Hepatocyte (in vitro differentiated cells): ENCODE data around the gene PHF20. TPM values are rescaled to one million over a fixed set of nuclear protein-coding genes. Genes with fewer than 3 reads are reported as not detected.
"Not testable (repeated sequence)": the region's sequence is repeated elsewhere in the genome, so short reads cannot be mapped to it uniquely, and the experiment has no call there.

Source experiments
- DNase-seq: peaks from one replicate; pipeline ENCODE4 v3.0.0-alpha.2; 2016; ENCODE audit warnings: low spot score
- H2AFZ ChIP-seq: fragments of 200-600 bp; sonication (generic); 2 replicates; pipeline ENCODE4 v1.6.0; 2016; ENCODE audit warnings: antibody characterized with exemption, mild to moderate bottlenecking
- H3K27ac ChIP-seq: fragments of 200-600 bp; sonication (generic); 2 replicates; pipeline ENCODE4 v1.5.1; 2016; ENCODE audit warnings: mild to moderate bottlenecking
- H3K27me3 ChIP-seq: fragments of 200-600 bp; sonication (generic); 2 replicates; pipeline ENCODE4 v1.6.1; 2016
- H3K36me3 ChIP-seq: fragments of 200-600 bp; sonication (generic); replicated peaks from 2 replicates; pipeline ENCODE4 v1.5.1; 2016; ENCODE audit warnings: low read depth; ENCODE audit not compliant: insufficient read depth
- H3K4me1 ChIP-seq: fragments of 200-600 bp; sonication (generic); 2 replicates; pipeline ENCODE4 v1.5.1; 2016; ENCODE audit warnings: mild to moderate bottlenecking, moderate library complexity; ENCODE audit not compliant: insufficient read depth
- H3K4me2 ChIP-seq: fragments of 200-600 bp; sonication (generic); 2 replicates; pipeline ENCODE4 v1.6.0; 2016
- H3K4me3 ChIP-seq: fragments of 200-600 bp; sonication (generic); 2 replicates; pipeline ENCODE4 v1.5.1; 2016; ENCODE audit warnings: mild to moderate bottlenecking
- H3K79me2 ChIP-seq: fragments of 200-600 bp; sonication (generic); 2 replicates; pipeline ENCODE4 v1.6.0; 2017; ENCODE audit warnings: mild to moderate bottlenecking
- H3K9me2 ChIP-seq: fragments of 200-600 bp; sonication (generic); replicated peaks from 2 replicates; pipeline ENCODE4 v1.6.0; 2017; ENCODE audit warnings: mild to moderate bottlenecking; ENCODE audit not compliant: insufficient read depth
- H3K9me3 ChIP-seq: fragments of 200-600 bp; sonication (generic); 2 replicates; pipeline ENCODE4 v1.5.1; 2016; ENCODE audit warnings: low read depth, mild to moderate bottlenecking
- H4K20me1 ChIP-seq: fragments of 200-600 bp; sonication (generic); 2 replicates; pipeline ENCODE4 v1.6.0; 2016; ENCODE audit warnings: mild to moderate bottlenecking; ENCODE audit not compliant: insufficient read depth, poor library complexity, severe bottlenecking
- CTCF ChIP-seq: fragments of 200-600 bp; sonication (generic); IDR thresholded peaks from 2 replicates; pipeline ENCODE4 v1.5.1; 2016; ENCODE audit warnings: antibody characterized with exemption, mild to moderate bottlenecking; ENCODE audit not compliant: poor library complexity
- EZH2 ChIP-seq: fragments of 200-600 bp; sonication (generic); IDR thresholded peaks from 2 replicates; pipeline ENCODE4 v1.6.1; 2016; ENCODE audit warnings: antibody characterized with exemption, mild to moderate bottlenecking, borderline replicate concordance
- EZH2phosphoT487 ChIP-seq: fragments of 200-600 bp; sonication (generic); IDR thresholded peaks from one replicate; pipeline ENCODE4 v1.6.1; 2018; ENCODE audit warnings: antibody characterized with exemption, mild to moderate bottlenecking, low read depth, moderate library complexity; ENCODE audit not compliant: unreplicated experiment, severe bottlenecking
- WGBS: methylation state at CpG from one replicate; pipeline ENCODE4 v1.1.6; 2016; ENCODE audit warnings: low lambda C conversion rate; ENCODE audit errors: missing lambda C conversion rate; 5-methylcytosine and 5-hydroxymethylcytosine counted together
- polyA plus RNA-seq: library from polyadenylated mRNA; unstranded; fragments of >200 nt; fragmentation: Nextera tagmentation; extraction: Ambion mirVana; gene quantifications from 2 replicates; pipeline ENCODE4 v1.2.1, GENCODE V29; 2016
- total RNA-seq: library from RNA; depleted of rRNA; stranded (reverse); fragments of >200 nt; gene quantifications from 2 replicates; pipeline ENCODE4 v1.2.3, GENCODE V29; 2014

PHF20 gene
- total and polyA plus RNA-seq, 2 experiments from 2014 or later, result 24.0 to 24.2 TPM

- H3K27me3 ChIP-seq, result no peaks in the 10 kb centered on the region
- no peak overlapping the region for H3K27ac ChIP-seq
- no peak for TF ChIP-seq CTCF
- TF ChIP-seq EZH2, result no peak
- H3K36me3 ChIP-seq, result no peaks in the 10 kb centered on the region
- H2AFZ ChIP-seq, result no peak overlapping the region
- no peak for DNase-seq
- WGBS, result 75% methylated on average over 4 of the region's 4 CpGs
- no peaks in the 10 kb centered on the region for H3K9me3 ChIP-seq
- no peaks in the 10 kb centered on the region for H3K9me2 ChIP-seq
- H4K20me1 ChIP-seq, result no peaks in the 10 kb centered on the region
- no peak overlapping the region for H3K4me2 ChIP-seq
- no peaks in the 10 kb centered on the region for H3K4me1 ChIP-seq
- H3K4me3 ChIP-seq, result no peak overlapping the region
- no peaks in the 10 kb centered on the region for H3K79me2 ChIP-seq
These were observed 14.6 kb upstream of the PHF20 start for GRCh38 chr20:35757098-35757705.

- not testable (repeated sequence) for H3K27ac ChIP-seq, H3K79me2 ChIP-seq, H3K36me3 ChIP-seq, H3K27me3 ChIP-seq, H3K9me2 ChIP-seq, DNase-seq, H4K20me1 ChIP-seq, H3K4me1 ChIP-seq, H2AFZ ChIP-seq, H3K4me2 ChIP-seq, H3K4me3 ChIP-seq, H3K9me3 ChIP-seq
- 97% methylated on average over 11 of the region's 11 CpGs for WGBS
These were observed 10.3 kb upstream of the PHF20 start for GRCh38 chr20:35761548-35761947.

- no peak overlapping the region for H3K4me3 ChIP-seq
- no peak overlapping the region for H2AFZ ChIP-seq
- no peak for TF ChIP-seq EZH2phosphoT487
- no peak for TF ChIP-seq CTCF
- no peak for TF ChIP-seq EZH2
- H3K9me2 ChIP-seq, result no peaks in the 10 kb centered on the region
- 80% methylated on average over 3 of the region's 3 CpGs for WGBS
- no peaks in the 10 kb centered on the region for H3K27me3 ChIP-seq
- H3K4me2 ChIP-seq, result no peak overlapping the region
- no peaks in the 10 kb centered on the region for H3K36me3 ChIP-seq
- H3K79me2 ChIP-seq, result no peaks in the 10 kb centered on the region
- H4K20me1 ChIP-seq, result no peaks in the 10 kb centered on the region
- DNase-seq, result no peak
- no peaks in the 10 kb centered on the region for H3K4me1 ChIP-seq
- H3K9me3 ChIP-seq, result no peaks in the 10 kb centered on the region
- H3K27ac ChIP-seq, result no peak overlapping the region
These were observed 9.4 kb upstream of the PHF20 start for GRCh38 chr20:35762461-35762860.

- not testable (repeated sequence) for H3K4me2 ChIP-seq, H3K9me2 ChIP-seq, H3K4me3 ChIP-seq, H3K36me3 ChIP-seq, H3K79me2 ChIP-seq, H4K20me1 ChIP-seq, H3K9me3 ChIP-seq, DNase-seq, H3K27ac ChIP-seq, H3K27me3 ChIP-seq, H3K4me1 ChIP-seq, H2AFZ ChIP-seq
- 73% methylated on average over 2 of the region's 2 CpGs for WGBS
These were observed 6.9 kb upstream of the PHF20 start for GRCh38 chr20:35764936-35765335.

- H3K4me2 ChIP-seq, result no peak overlapping the region
- TF ChIP-seq CTCF, result no peak
- TF ChIP-seq EZH2phosphoT487, result no peak
- no peak for TF ChIP-seq EZH2
- H4K20me1 ChIP-seq, result no peaks in the 10 kb centered on the region
- no peak overlapping the region for H3K4me3 ChIP-seq
- no peaks in the 10 kb centered on the region for H3K79me2 ChIP-seq
- no peaks in the 10 kb centered on the region for H3K9me2 ChIP-seq
- no peaks in the 10 kb centered on the region for H3K27me3 ChIP-seq
- no peak for DNase-seq
- no peaks in the 10 kb centered on the region for H3K9me3 ChIP-seq
- H3K4me1 ChIP-seq, result peaks cover 9% of the 10 kb centered on the region
- H2AFZ ChIP-seq, result no peak overlapping the region
- WGBS, result 85% methylated on average over 4 of the region's 4 CpGs
- H3K27ac ChIP-seq, result no peak overlapping the region
- H3K36me3 ChIP-seq, result no peaks in the 10 kb centered on the region
These were observed 5.0 kb upstream of the PHF20 start for GRCh38 chr20:35766843-35767242.
